Keratinocyte (primary cell): ENCODE measurements around the gene SPAG16. TPM values are rescaled to one million over a fixed set of nuclear protein-coding genes. Genes with fewer than 3 reads are reported as not detected.

Experiments
- DNase-seq: peaks from one replicate; pipeline ENCODE4 v3.0.0-alpha.2; 2011; ENCODE audit warnings: low read depth, missing footprints, low spot score
- FAIRE-seq: peaks from 2 replicates; lab custom pipeline; 2011; peaks lifted over from hg19 to GRCh38; lab: Jason Lieb, UNC
- H2AFZ ChIP-seq: 2 replicates; pipeline ENCODE4 v1.6.0; 2012; ENCODE audit warnings: low read length, control low read depth, inconsistent platforms; ENCODE audit not compliant: control insufficient read depth
- H3K27ac ChIP-seq: 2 replicates; pipeline ENCODE4 v1.5.1; 2011; ENCODE audit warnings: low read length; ENCODE audit not compliant: control insufficient read depth, insufficient read depth
- H3K27me3 ChIP-seq: 3 replicates; pipeline ENCODE4 v1.6.0; 2011; ENCODE audit warnings: low read length; ENCODE audit not compliant: control insufficient read depth, insufficient read depth; ENCODE audit errors: extremely low read depth
- H3K36me3 ChIP-seq, 2 experiments: 2 replicates in 1 of 2; 3 replicates in 1 of 2; pipeline ENCODE4 v1.5.1; 2011; ENCODE audit warnings: low read length in 2 of 2, mild to moderate bottlenecking in 1 of 2; ENCODE audit not compliant: control insufficient read depth in 2 of 2, insufficient read depth in 2 of 2; ENCODE audit errors: extremely low read depth in 1 of 2
- H3K4me1 ChIP-seq: 3 replicates; pipeline ENCODE4 v1.5.1; 2011; ENCODE audit warnings: low read length; ENCODE audit not compliant: control insufficient read depth, insufficient read depth; ENCODE audit errors: extremely low read depth
- H3K4me2 ChIP-seq: 3 replicates; pipeline ENCODE4 v1.6.0; 2011; ENCODE audit warnings: low read depth, low read length; ENCODE audit not compliant: control insufficient read depth, insufficient read depth; ENCODE audit errors: extremely low read depth
- H3K4me3 ChIP-seq, 3 experiments: fragments of 200-600 bp in 1 of 3; sonication (generic) in 1 of 3; 2 replicates in 2 of 3; 3 replicates in 1 of 3; pipeline ENCODE4 v1.5.1; 2011 to 2016; ENCODE audit warnings: low read length in 3 of 3, mild to moderate bottlenecking in 3 of 3, control low read depth in 2 of 3, inconsistent platforms in 1 of 3, low read depth in 1 of 3, mixed read lengths in 1 of 3, mixed run types in 1 of 3, moderate library complexity in 1 of 3; ENCODE audit not compliant: control insufficient read depth in 2 of 3, insufficient read depth in 2 of 3; ENCODE audit errors: extremely low read depth in 1 of 3
- H3K79me2 ChIP-seq: 2 replicates; pipeline ENCODE4 v1.6.0; 2012; ENCODE audit warnings: low read length; ENCODE audit not compliant: control insufficient read depth, insufficient read depth
- H3K9ac ChIP-seq: 3 replicates; pipeline ENCODE4 v1.6.0; 2011; ENCODE audit warnings: low read length; ENCODE audit not compliant: control insufficient read depth, insufficient read depth; ENCODE audit errors: extremely low read depth
- H3K9me1 ChIP-seq: 3 replicates; pipeline ENCODE4 v1.6.0; 2011; ENCODE audit warnings: low read length; ENCODE audit not compliant: control insufficient read depth, insufficient read depth; ENCODE audit errors: extremely low read depth
- H3K9me3 ChIP-seq: 2 replicates; pipeline ENCODE4 v1.5.1; 2012; ENCODE audit warnings: low read depth, low read length; ENCODE audit not compliant: control insufficient read depth
- H4K20me1 ChIP-seq: 3 replicates; pipeline ENCODE4 v1.6.0; 2011; ENCODE audit warnings: low read length; ENCODE audit not compliant: control insufficient read depth, insufficient read depth; ENCODE audit errors: extremely low read depth
- CTCF ChIP-seq, 3 experiments: IDR thresholded peaks in 1 of 3; conservative IDR thresholded peaks in 1 of 3; optimal IDR thresholded peaks in 1 of 3; 2 replicates in 2 of 3; 3 replicates in 1 of 3; pipeline versions ENCODE3 to v1.5.1; 2011; ENCODE audit warnings: low read length in 3 of 3, mild to moderate bottlenecking in 3 of 3, moderate library complexity in 2 of 3, control low read depth in 1 of 3, inconsistent platforms in 1 of 3; ENCODE audit not compliant: insufficient read depth in 2 of 3; ENCODE audit errors: extremely low read depth in 1 of 3
- EZH2 ChIP-seq: IDR thresholded peaks from one replicate; pipeline ENCODE4 v1.6.1; 2012; ENCODE audit warnings: inconsistent platforms, mild to moderate bottlenecking, low read length, moderate library complexity
- dilution Hi-C: fragments of 300-500 bp; cut with MboI; formaldehyde crosslinking; loops from one replicate; pipeline ENCODE4 v1.7.0; 2020; ENCODE audit warnings: low sequenced_read_pairs; ENCODE audit not compliant: extremely low pct_ligation_motif_present
- polyA minus RNA-seq, 3 experiments: library from RNA; depleted of rRNA, polyadenylated mRNA; stranded (reverse); fragments of >200 nt; gene quantifications; 1 replicate in 1 of 3; 2 replicates in 1 of 3; 3 replicates in 1 of 3; pipeline ENCODE4 v1.2.3, GENCODE V29; 2011
- polyA plus RNA-seq, 5 experiments: library from polyadenylated mRNA; depleted of rRNA in 3 of 5; stranded (reverse) in 3 of 5; stranded (forward) in 1 of 5; unstranded in 1 of 5; fragments of >200 nt; gene quantifications; 1 replicate in 1 of 5; 2 replicates in 3 of 5; 3 replicates in 1 of 5; pipeline versions ENCODE4 v1.2.1 to v1.2.3, GENCODE V29; 2011 to 2012; ENCODE audit warnings: missing spikeins in 2 of 5, low read depth in 1 of 5, low replicate concordance in 1 of 5

Gene SPAG16
- polyA plus RNA-seq: 11.0 to 19.6 TPM (median 11.4 TPM) in 3 replicates
- polyA plus RNA-seq (2011; ENCODE audit: low read depth): 46.1 TPM
- polyA plus RNA-seq (2011; cell fraction: cytosol; rRNA removed): 14.3 and 20.0 TPM in 2 replicates
- 7.6 and 11.4 TPM in 2 replicates for polyA plus RNA-seq (2011; cell fraction: nucleus; rRNA removed)
- polyA plus RNA-seq (2012; ENCODE audit: low replicate concordance): 10.7 and 13.1 TPM in 2 replicates
- 1.2 to 11.8 TPM (median 3.3 TPM) in 3 replicates for polyA minus RNA-seq
- 20.3 TPM for polyA minus RNA-seq (2011; cell fraction: cytosol; rRNA and poly(A)+ RNA removed)
- polyA minus RNA-seq (2011; cell fraction: nucleus; rRNA and poly(A)+ RNA removed): 7.1 and 15.6 TPM in 2 replicates

- H3K4me3 ChIP-seq: peak within 1 kb of the TSS; percentile 93 to 98 (median 94)
- no peaks in the 10 kb centered on the region for H4K20me1 ChIP-seq
- DNase-seq (peak; percentile 73), FAIRE-seq (peak; percentile 95)
- dilution Hi-C loops: no loop called here
- H2AFZ ChIP-seq: peak within 1 kb of the TSS; percentile 100
- peak within 1 kb of the TSS; percentile 88 for H3K4me2 ChIP-seq
- H3K36me3 ChIP-seq: no peaks in the 10 kb centered on the region
- H3K4me1 ChIP-seq: peaks cover 8% of the 10 kb centered on the region
- TF ChIP-seq EZH2 (no peak), CTCF (optimal IDR thresholded peaks at IDR 0.05 in 1 of 3, IDR thresholded peaks at IDR 0.05 in 1 of 3, conservative IDR thresholded peaks at IDR 0.05 in 1 of 3; ENCODE audit: extremely low read depth in 1 of 3, insufficient read depth in 2 of 3, low read length in 3 of 3) (no peak)
- H3K9me3 ChIP-seq: no peaks in the 10 kb centered on the region
- H3K79me2 ChIP-seq: peaks cover 3% of the 10 kb centered on the region
- H3K9me1 ChIP-seq: no peaks in the 10 kb centered on the region
- peak within 1 kb of the TSS; percentile 86 for H3K27ac ChIP-seq
- H3K27me3 ChIP-seq: no peaks in the 10 kb centered on the region
- H3K9ac ChIP-seq: peak within 1 kb of the TSS; percentile 92
Measured at GRCh38 chr2:213284105-213285090, at the start of gene SPAG16. Gene SPAG16, plus strand, starts transcription at chr2:213284464.

GRCh38 chr2:213234641-213235040 lies 49.6 kb upstream of the SPAG16 start:
- Histone ChIP-seq H3K9me3 (no peaks in the 10 kb centered on the region), H3K36me3 (no peaks in the 10 kb centered on the region), H3K27ac (no peak overlapping the region), H3K79me2 (no peaks in the 10 kb centered on the region), H3K4me3 (no peak overlapping the region), H3K9ac (no peak overlapping the region), H3K9me1 (no peaks in the 10 kb centered on the region), H3K4me1 (peaks cover 15% of the 10 kb centered on the region), H3K27me3 (no peaks in the 10 kb centered on the region), H4K20me1 (no peaks in the 10 kb centered on the region), H3K4me2 (no peak overlapping the region), H2AFZ (peak overlapping the region; percentile 62)
- dilution Hi-C loops: no loop called here
- FAIRE-seq (no peak), DNase-seq (no peak)
- TF ChIP-seq EZH2 (no peak), CTCF (optimal IDR thresholded peaks at IDR 0.05 in 1 of 3, IDR thresholded peaks at IDR 0.05 in 1 of 3, conservative IDR thresholded peaks at IDR 0.05 in 1 of 3; ENCODE audit: extremely low read depth in 1 of 3, insufficient read depth in 2 of 3, low read length in 3 of 3) (no peak)
